OCI-LY7 (cell line): ENCODE measurements around the gene NQO2. TPM values are rescaled to one million over a fixed set of nuclear protein-coding genes. Genes with fewer than 3 reads are reported as not detected.
"Not testable (repeated sequence)": the region's sequence is repeated elsewhere in the genome, so short reads cannot be mapped to it uniquely, and the experiment has no call there.

Experiments
- BruUV-seq: library from RNA; stranded (reverse); fragments of 400-500 nt; replicated peaks from 2 replicates; lab custom pipeline; 2021; lab: Mats Ljungman, UMichigan
- CTCF ChIA-PET: fragments of 300-600 bp; sonication (Branson Sonifier 250); formaldehyde crosslinking; loops from one replicate; lab custom pipeline; 2022; ENCODE audit warnings: antibody characterized with exemption; ENCODE audit not compliant: unreplicated experiment; lab: Charles Lee
- POLR2A ChIA-PET: fragments of 300-600 bp; sonication (Branson Sonifier 250); formaldehyde crosslinking; loops from one replicate; lab custom pipeline; 2022; ENCODE audit warnings: antibody characterized with exemption; lab: Charles Lee
- DNase-seq: peaks from one replicate; pipeline ENCODE4 v3.0.0-alpha.2; 2015; ENCODE audit warnings: low spot score
- H2AFZ ChIP-seq: fragments of 200-600 bp; sonication (generic), shearing (Covaris generic); 2 replicates; pipeline ENCODE4 v1.6.1; 2014; ENCODE audit warnings: mild to moderate bottlenecking, antibody characterized with exemption, low read length, moderate library complexity
- H3K27ac ChIP-seq: fragments of 200-600 bp; sonication (generic); 2 replicates; pipeline ENCODE4 v1.5.1; 2014; ENCODE audit warnings: mixed run types, low read depth, mild to moderate bottlenecking, moderate library complexity, low read length, inconsistent platforms; ENCODE audit not compliant: poor library complexity, severe bottlenecking
- H3K36me3 ChIP-seq: fragments of 200-600 bp; sonication (generic); 2 replicates; pipeline ENCODE4 v1.6.1; 2014; ENCODE audit warnings: mild to moderate bottlenecking, antibody characterized with exemption, low read length, moderate library complexity, mixed read lengths; ENCODE audit not compliant: insufficient read depth
- H3K4me1 ChIP-seq: fragments of 200-600 bp; sonication (generic); 2 replicates; pipeline ENCODE4 v1.5.1; 2014; ENCODE audit warnings: mild to moderate bottlenecking, low read length; ENCODE audit not compliant: insufficient read depth, poor library complexity, severe bottlenecking
- H3K4me2 ChIP-seq: fragments of 200-600 bp; sonication (generic); 2 replicates; pipeline ENCODE4 v1.6.1; 2014; ENCODE audit warnings: mild to moderate bottlenecking, low read length
- H3K4me3 ChIP-seq: fragments of 200-600 bp; sonication (generic); 2 replicates; pipeline ENCODE4 v1.5.1; 2014; ENCODE audit warnings: mild to moderate bottlenecking, low read depth, low read length; ENCODE audit not compliant: poor library complexity, severe bottlenecking
- H3K79me2 ChIP-seq: fragments of 200-600 bp; sonication (generic); 2 replicates; pipeline ENCODE4 v1.6.1; 2016; ENCODE audit warnings: low read depth, mild to moderate bottlenecking, low read length, moderate library complexity, mixed read lengths; ENCODE audit not compliant: insufficient read depth
- H3K9me2 ChIP-seq: fragments of 200-600 bp; sonication (generic); 2 replicates; pipeline ENCODE4 v1.6.1; 2016; ENCODE audit warnings: mild to moderate bottlenecking, low read length, mixed read lengths; ENCODE audit not compliant: insufficient read depth
- H3K9me3 ChIP-seq: fragments of 200-600 bp; sonication (generic); 2 replicates; pipeline ENCODE4 v1.6.1; 2014; ENCODE audit warnings: mild to moderate bottlenecking, mixed run types, low read length, mixed read lengths
- H4K20me1 ChIP-seq: fragments of 200-600 bp; sonication (generic); 2 replicates; pipeline ENCODE4 v1.6.1; 2014; ENCODE audit warnings: mild to moderate bottlenecking, antibody characterized with exemption, low read length, moderate library complexity, mixed read lengths; ENCODE audit not compliant: insufficient read depth
- CTCF ChIP-seq: fragments of 200-600 bp; sonication (generic); conservative IDR thresholded peaks from 2 replicates; pipeline ENCODE4 v1.5.1; 2014; ENCODE audit warnings: mild to moderate bottlenecking, antibody characterized with exemption, low read length, moderate library complexity, mixed read lengths
- EZH2phosphoT487 ChIP-seq: fragments of 200-600 bp; sonication (generic); IDR thresholded peaks from 2 replicates; pipeline ENCODE4 v1.6.1; 2018; ENCODE audit warnings: low read depth, borderline replicate concordance, mild to moderate bottlenecking, mixed run types, antibody characterized with exemption, low read length, moderate library complexity, mixed read lengths
- intact Hi-C: fragments of 100-400 bp; cut with micrococcal nuclease; formaldehyde crosslinking; loops from one replicate; pipeline ENCODE4 v1.10.0; 2022; ENCODE audit not compliant: unreplicated experiment
- total RNA-seq, 2 experiments: library from RNA; depleted of rRNA in 1 of 2; stranded (reverse); fragments of >200 nt in 1 of 2; shearing (Covaris generic) in 1 of 2; gene quantifications; 2 replicates each; pipeline ENCODE4 v1.2.3, GENCODE V29; 2014 to 2022

NQO2 gene
- total RNA-seq, 2 experiments from 2014 or later = 8.4 to 9.9 TPM

GRCh38 chr6:3046295-3046694, 46.6 kb downstream of the NQO2 start:
- no peak for TF ChIP-seq CTCF
- TF ChIP-seq EZH2phosphoT487 = no peak
- Histone ChIP-seq H3K79me2 (no peaks in the 10 kb centered on the region), H3K4me3 (no peak overlapping the region), H3K27ac (no peak overlapping the region), H3K9me2 (no peaks in the 10 kb centered on the region), H4K20me1 (no peaks in the 10 kb centered on the region), H3K36me3 (no peaks in the 10 kb centered on the region), H3K4me1 (no peaks in the 10 kb centered on the region), H3K4me2 (no peak overlapping the region), H3K9me3 (no peaks in the 10 kb centered on the region), H2AFZ (no peak overlapping the region)
- BruUV-seq = no TSS peak
- DNase-seq = no peak
- ChIA-PET CTCF (no interaction called here), POLR2A (interaction anchor here (0.7 kb wide), 1 partner anchor 361 kb away, joined by 3 read pairs; no protein-coding TSS in a partner anchor)
- intact Hi-C loops = no loop called here

- CTCF ChIA-PET, H3K4me1 ChIP-seq, H2AFZ ChIP-seq, BruUV-seq, DNase-seq, H3K36me3 ChIP-seq, H3K4me2 ChIP-seq, POLR2A ChIA-PET, H3K4me3 ChIP-seq, H3K79me2 ChIP-seq, H3K9me3 ChIP-seq, H4K20me1 ChIP-seq, H3K9me2 ChIP-seq, H3K27ac ChIP-seq, intact Hi-C loops: not testable (repeated sequence)
Observed at GRCh38 chr6:3048009-3048408, 48.3 kb downstream of the NQO2 start.

GRCh38 chr6:3052481-3053230, 53.0 kb downstream of the NQO2 start:
- no peak for DNase-seq
- Histone ChIP-seq H3K79me2 (no peaks in the 10 kb centered on the region), H3K4me2 (peak overlapping the region; percentile 71), H3K27ac (no peak overlapping the region), H3K9me2 (no peaks in the 10 kb centered on the region), H2AFZ (peak overlapping the region; percentile 71), H3K4me3 (peak overlapping the region; percentile 68), H3K9me3 (no peaks in the 10 kb centered on the region), H3K36me3 (no peaks in the 10 kb centered on the region), H4K20me1 (no peaks in the 10 kb centered on the region), H3K4me1 (peaks cover 22% of the 10 kb centered on the region)
- no TSS peak for BruUV-seq
- ChIA-PET CTCF (interaction anchor here (1.0 kb wide), 1 partner anchor 63 kb away, joined by 3 read pairs; no protein-coding TSS in a partner anchor), POLR2A (interaction anchor here (1.2 to 2.5 kb wide), 4 partner anchors 27 to 204 kb away, joined by 4 to 11 read pairs (median 8); no protein-coding TSS in a partner anchor)
- intact Hi-C loops = loop anchor here (1.0 kb wide), 4 partner anchors 20 to 206 kb away; partner anchors contain the start of gene NQO2
- TF ChIP-seq EZH2phosphoT487 (no peak), CTCF (no peak)
